Activated naive CD4-positive, alpha-beta T cell treated with anti-CD3 and anti-CD28 coated beads, Interleukin-2, amount 10 ng/mL, durations not matched to agents 5 hours and 36 hours (primary cell): ENCODE results near the gene SMAD6. TPM values are rescaled to one million over a fixed set of nuclear protein-coding genes. Genes with fewer than 3 reads are reported as not detected.

ENCODE experiments used
- total RNA-seq, 2 experiments: library from RNA; stranded (reverse); gene quantifications; one replicate each; pipeline ENCODE4 v1.2.3, GENCODE V29; 2021

Gene SMAD6
- total RNA-seq, result 1 to 10 TPM; 1.3 to 1.4 TPM

GRCh38 chr15:66702035-66702786, at the start of gene SMAD6:
TSS of gene SMAD6 (plus strand) at chr15:66702236. CDS start at chr15:66703259, 1,023 bp downstream.

Other genes with a start within 250 kb of the SMAD6 start
- gene SNAPC5, start 204.5 kb upstream of the SMAD6 start, total RNA-seq, result 10 to 100 TPM; 18.0 to 20.4 TPM
- gene RPL4, start 197.4 kb upstream of the SMAD6 start, total RNA-seq, result 1,000 to 10,000 TPM; 3,711 to 3,744 TPM
- 10 to 100 TPM; 19.4 to 21.8 TPM for gene ZWILCH, start 196.9 kb upstream of the SMAD6 start, total RNA-seq
- not detected for gene LCTL, start 136.2 kb upstream of the SMAD6 start, total RNA-seq